GM19324 (cell line): ENCODE results near the gene RFC1.
"Not testable (repeated sequence)": the region's sequence is repeated elsewhere in the genome, so short reads cannot be mapped to it uniquely, and the experiment has no call there.

Experiments used
- ATAC-seq: cut with Tn5 transposase; IDR thresholded peaks from one replicate; pipeline ENCODE4 v1.9.1; 2021; ENCODE audit warnings: mild to moderate bottlenecking, moderate library complexity; ENCODE audit not compliant: unreplicated experiment, low FRiP score

RFC1 gene

GRCh38 chr4:39308611-39309010, 57.6 kb downstream of the RFC1 start:
- ATAC-seq, result no peak

GRCh38 chr4:39305912-39306677, 60.1 kb downstream of the RFC1 start:
- no peak for ATAC-seq

GRCh38 chr4:39304651-39305050, 61.5 kb downstream of the RFC1 start:
- no peak for ATAC-seq

GRCh38 chr4:39303871-39304270, 62.3 kb downstream of the RFC1 start:
- ATAC-seq, result no peak

- no peak for ATAC-seq
These were observed 63.3 kb downstream of the RFC1 start for GRCh38 chr4:39302901-39303300.

- no peak for ATAC-seq
These were observed 70.4 kb downstream of the RFC1 start for GRCh38 chr4:39295784-39296183.

GRCh38 chr4:39292433-39292832, 73.7 kb downstream of the RFC1 start:
- not testable (repeated sequence) for ATAC-seq

GRCh38 chr4:39291686-39292085, 74.5 kb downstream of the RFC1 start:
- ATAC-seq, result no peak

- no peak for ATAC-seq
These were observed 78.9 kb downstream of the RFC1 start for GRCh38 chr4:39287223-39287622.

- ATAC-seq, result no peak
These were observed 79.9 kb downstream of the RFC1 start for GRCh38 chr4:39286263-39286662.

GRCh38 chr4:39285853-39286252, 80.3 kb downstream of the RFC1 start:
- ATAC-seq, result no peak

GRCh38 chr4:39285111-39285795, 80.9 kb downstream of the RFC1 start:
- ATAC-seq, result no peak

- ATAC-seq, result no peak
These were observed 85.4 kb downstream of the RFC1 start for GRCh38 chr4:39280770-39281169.

GRCh38 chr4:39279416-39279815, 86.7 kb downstream of the RFC1 start:
- ATAC-seq, result no peak

- no peak for ATAC-seq
These were observed 87.7 kb downstream of the RFC1 start for GRCh38 chr4:39278476-39278875.

- ATAC-seq, result not testable (repeated sequence)
These were observed 88.5 kb downstream of the RFC1 start for GRCh38 chr4:39277661-39278060.

- no peak for ATAC-seq
These were observed 91.7 kb downstream of the RFC1 start for GRCh38 chr4:39274503-39274902.

GRCh38 chr4:39263895-39264294, 102.3 kb downstream of the RFC1 start:
- no peak for ATAC-seq

GRCh38 chr4:39259571-39260330, 106.4 kb downstream of the RFC1 start:
- ATAC-seq, result no peak

GRCh38 chr4:39256436-39256835, 109.7 kb downstream of the RFC1 start:
- no peak for ATAC-seq

GRCh38 chr4:39255871-39256270, 110.3 kb downstream of the RFC1 start:
- no peak for ATAC-seq
